Fibroblast of lung (primary cell): Measurements from ENCODE around the gene PPP2R1B.

Source experiments
- EZH2 ChIP-seq: IDR thresholded peaks from 2 replicates; pipeline ENCODE4 v1.5.1; 2012; ENCODE audit warnings: low read length, control low read depth, mild to moderate bottlenecking; ENCODE audit errors: missing control alignments
- TF ChIP-seq, protein P1 (sequence below), 2 donors: IDR thresholded peaks in 1 of 2; conservative IDR thresholded peaks in 1 of 2; 1 replicate in 1 of 2; 2 replicates in 1 of 2; pipeline ENCODE4 v1.5.1; 2011 to 2012; ENCODE audit warnings: low read length in 2 of 2, control low read depth in 1 of 2, inconsistent platforms in 1 of 2, low read depth in 1 of 2, mild to moderate bottlenecking in 1 of 2

DNA sequence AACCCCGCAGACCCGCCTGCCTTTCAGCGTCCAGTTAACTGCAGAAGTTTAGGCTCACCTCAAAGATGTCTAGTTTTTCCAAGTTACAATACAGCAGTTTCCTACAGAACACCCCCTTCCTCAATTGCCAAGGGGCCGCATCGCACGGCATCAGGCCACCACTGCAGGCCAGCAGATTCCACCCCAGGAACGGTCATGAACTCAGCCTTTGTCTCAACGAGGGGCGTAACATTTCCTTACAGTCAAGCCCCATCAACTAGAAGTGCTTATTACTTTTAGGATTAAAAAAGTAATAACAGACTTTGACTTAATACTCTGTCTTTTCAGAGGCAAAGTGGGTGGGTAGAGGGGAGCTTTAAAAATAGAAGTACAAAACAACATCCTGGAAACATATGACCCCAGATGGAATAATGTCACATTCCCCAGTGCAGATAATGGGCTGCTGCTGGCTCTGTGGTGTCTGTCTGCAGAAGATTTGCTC is 36.3 kb downstream of the PPP2R1B start:
- TF ChIP-seq, protein P1, sequence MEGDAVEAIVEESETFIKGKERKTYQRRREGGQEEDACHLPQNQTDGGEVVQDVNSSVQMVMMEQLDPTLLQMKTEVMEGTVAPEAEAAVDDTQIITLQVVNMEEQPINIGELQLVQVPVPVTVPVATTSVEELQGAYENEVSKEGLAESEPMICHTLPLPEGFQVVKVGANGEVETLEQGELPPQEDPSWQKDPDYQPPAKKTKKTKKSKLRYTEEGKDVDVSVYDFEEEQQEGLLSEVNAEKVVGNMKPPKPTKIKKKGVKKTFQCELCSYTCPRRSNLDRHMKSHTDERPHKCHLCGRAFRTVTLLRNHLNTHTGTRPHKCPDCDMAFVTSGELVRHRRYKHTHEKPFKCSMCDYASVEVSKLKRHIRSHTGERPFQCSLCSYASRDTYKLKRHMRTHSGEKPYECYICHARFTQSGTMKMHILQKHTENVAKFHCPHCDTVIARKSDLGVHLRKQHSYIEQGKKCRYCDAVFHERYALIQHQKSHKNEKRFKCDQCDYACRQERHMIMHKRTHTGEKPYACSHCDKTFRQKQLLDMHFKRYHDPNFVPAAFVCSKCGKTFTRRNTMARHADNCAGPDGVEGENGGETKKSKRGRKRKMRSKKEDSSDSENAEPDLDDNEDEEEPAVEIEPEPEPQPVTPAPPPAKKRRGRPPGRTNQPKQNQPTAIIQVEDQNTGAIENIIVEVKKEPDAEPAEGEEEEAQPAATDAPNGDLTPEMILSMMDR (conservative IDR thresholded peaks at IDR 0.05 in 1 of 2, IDR thresholded peaks at IDR 0.05 in 1 of 2; ENCODE audit: low read depth in 1 of 2, low read length in 2 of 2): no peak
- TF ChIP-seq EZH2: no peak
